Measurements from ENCODE around the gene FMNL1.

FMNL1 gene

GRCh38 chr17:45227101-45227925 lies 5.6 kb downstream of the FMNL1 start:
- no peak for TF ChIP-seq CTCF (conservative IDR thresholded peaks at IDR 0.05; ENCODE audit: low read length)
- DNase-seq (ENCODE audit: low read depth) = peak; percentile 17
- H3K4me3 ChIP-seq (ENCODE audit: low read length) = no peak overlapping the region

- no peak for DNase-seq (ENCODE audit: low read depth)
- H3K4me3 ChIP-seq (ENCODE audit: low read length) = no peak overlapping the region
- no peak for TF ChIP-seq CTCF (conservative IDR thresholded peaks at IDR 0.05; ENCODE audit: low read length)
Observed at GRCh38 chr17:45227926-45228762, 6.5 kb downstream of the FMNL1 start.

GRCh38 chr17:45228763-45229539 lies 7.3 kb downstream of the FMNL1 start:
- peak overlapping the region; percentile 24 for H3K4me3 ChIP-seq (ENCODE audit: low read length)
- no peak for TF ChIP-seq CTCF (conservative IDR thresholded peaks at IDR 0.05; ENCODE audit: low read length)
- peak; percentile 90 for DNase-seq (ENCODE audit: low read depth)

GRCh38 chr17:45229681-45230409 lies 8.2 kb downstream of the FMNL1 start:
- DNase-seq (ENCODE audit: low read depth) = no peak
- H3K4me3 ChIP-seq (ENCODE audit: low read length) = no peak overlapping the region
- no peak for TF ChIP-seq CTCF (conservative IDR thresholded peaks at IDR 0.05; ENCODE audit: low read length)

- no peak overlapping the region for H3K4me3 ChIP-seq (ENCODE audit: low read length)
- TF ChIP-seq CTCF (conservative IDR thresholded peaks at IDR 0.05; ENCODE audit: low read length) = no peak
- DNase-seq (ENCODE audit: low read depth) = no peak
Observed at GRCh38 chr17:45230410-45230786, 8.7 kb downstream of the FMNL1 start.

GRCh38 chr17:45230787-45231480 lies 9.2 kb downstream of the FMNL1 start:
- DNase-seq (ENCODE audit: low read depth) = peak; percentile 36
- H3K4me3 ChIP-seq (ENCODE audit: low read length) = no peak overlapping the region
- no peak for TF ChIP-seq CTCF (conservative IDR thresholded peaks at IDR 0.05; ENCODE audit: low read length)
